ENCODE results near the gene LAMA1. TPM values are rescaled to one million over a fixed set of nuclear protein-coding genes. Genes with fewer than 3 reads are reported as not detected.

The LAMA1 gene
- polyA plus RNA-seq, 1 experiment = 26.0 TPM

- ChIA-PET POLR2A (interaction anchor here (0.7 to 1.1 kb wide), 2 partner anchors 12 to 26 kb away, joined by 3 read pairs; no protein-coding TSS in a partner anchor), CTCF (interaction anchor here (0.7 to 1.5 kb wide), 4 partner anchors 32 to 745 kb away, joined by 4 to 6 read pairs (median 4); no protein-coding TSS in a partner anchor)
- Histone ChIP-seq H3K27me3 (ENCODE audit: control insufficient read depth, insufficient read depth, low read length) (no peaks in the 10 kb centered on the region), H3K9me3 (ENCODE audit: control insufficient read depth, insufficient read depth, low read length) (peaks cover 3% of the 10 kb centered on the region; the same call in 1 of the 2 replicates), H3K27ac (ENCODE audit: low read depth, low read length) (peak overlapping the region; percentile 61), H3K4me3 (ENCODE audit: low read depth, low read length) (no peak overlapping the region)
- peak; percentile 38 for DNase-seq (ENCODE audit: low read depth, low spot score)
- TF ChIP-seq CTCF (IDR thresholded peaks at IDR 0.05; ENCODE audit: low read depth, low read length) = no peak
Measured at GRCh38 chr18:7084080-7085065, 33.2 kb downstream of the LAMA1 start.

- TF ChIP-seq CTCF (IDR thresholded peaks at IDR 0.05; ENCODE audit: low read depth, low read length) = no peak
- ChIA-PET CTCF (interaction anchor here (1.1 kb wide), 1 partner anchor 94 kb away, joined by 3 read pairs; no protein-coding TSS in a partner anchor), POLR2A (no interaction called here)
Measured at GRCh38 chr18:7082671-7083070, 34.9 kb downstream of the LAMA1 start.

GRCh38 chr18:7079231-7079630 is 38.4 kb downstream of the LAMA1 start:
- Histone ChIP-seq H3K27ac (ENCODE audit: low read depth, low read length) (no peak overlapping the region), H3K4me3 (ENCODE audit: low read depth, low read length) (no peak overlapping the region), H3K9me3 (ENCODE audit: control insufficient read depth, insufficient read depth, low read length) (peaks cover 3% of the 10 kb centered on the region; the same call in 1 of the 2 replicates), H3K27me3 (ENCODE audit: control insufficient read depth, insufficient read depth, low read length) (no peaks in the 10 kb centered on the region)
- no peak for DNase-seq (ENCODE audit: low read depth, low spot score)
- CTCF ChIA-PET = no interaction called here
- POLR2A ChIA-PET = no interaction called here
- TF ChIP-seq CTCF (IDR thresholded peaks at IDR 0.05; ENCODE audit: low read depth, low read length) = no peak

More at GRCh38 chr18:7082671-7083070, 34.9 kb downstream of the LAMA1 start:
- Histone ChIP-seq H3K9me3 (ENCODE audit: control insufficient read depth, insufficient read depth, low read length) (peaks cover 3% of the 10 kb centered on the region; the same call in 1 of the 2 replicates), H3K27ac (ENCODE audit: low read depth, low read length) (no peak overlapping the region), H3K27me3 (ENCODE audit: control insufficient read depth, insufficient read depth, low read length) (no peaks in the 10 kb centered on the region), H3K4me3 (ENCODE audit: low read depth, low read length) (no peak overlapping the region)
- no peak for DNase-seq (ENCODE audit: low read depth, low spot score)

- no peaks in the 10 kb centered on the region; the same call in 1 of the 2 replicates for H3K9me3 ChIP-seq (ENCODE audit: control insufficient read depth, insufficient read depth, low read length)
- no peak for TF ChIP-seq CTCF (IDR thresholded peaks at IDR 0.05; ENCODE audit: low read depth, low read length)
- DNase-seq (ENCODE audit: low read depth, low spot score) = no peak
- ChIA-PET POLR2A (no interaction called here), CTCF (no interaction called here)
- no peak overlapping the region for H3K4me3 ChIP-seq (ENCODE audit: low read depth, low read length)
- no peaks in the 10 kb centered on the region for H3K27me3 ChIP-seq (ENCODE audit: control insufficient read depth, insufficient read depth, low read length)
- no peak overlapping the region for H3K27ac ChIP-seq (ENCODE audit: low read depth, low read length)
Measured at GRCh38 chr18:7072593-7072992, 45.0 kb downstream of the LAMA1 start.

- Histone ChIP-seq H3K9me3 (ENCODE audit: control insufficient read depth, insufficient read depth, low read length) (no peaks in the 10 kb centered on the region), H3K27ac (ENCODE audit: low read depth, low read length) (no peak overlapping the region), H3K27me3 (ENCODE audit: control insufficient read depth, insufficient read depth, low read length) (no peaks in the 10 kb centered on the region), H3K4me3 (ENCODE audit: low read depth, low read length) (no peak overlapping the region)
- no peak for TF ChIP-seq CTCF (IDR thresholded peaks at IDR 0.05; ENCODE audit: low read depth, low read length)
- ChIA-PET CTCF (interaction anchor here (0.6 kb wide), 1 partner anchor 35 kb away, joined by 3 read pairs; no protein-coding TSS in a partner anchor), POLR2A (no interaction called here)
- DNase-seq (ENCODE audit: low read depth, low spot score) = no peak
Measured at GRCh38 chr18:7071600-7071999, 46.0 kb downstream of the LAMA1 start.
